SH-SY5Y (cell line): Measurements from ENCODE around the gene KCNG2.

ENCODE experiments used
- GATA2 ChIP-seq: IDR thresholded peaks from 2 replicates; pipeline ENCODE4 v1.6.1; 2011; ENCODE audit warnings: mild to moderate bottlenecking, low read depth, low read length
- GATA3 ChIP-seq: IDR thresholded peaks from 2 replicates; pipeline ENCODE4 v1.6.1; 2011; ENCODE audit warnings: low read depth, mild to moderate bottlenecking, low read length, moderate library complexity

DNA sequence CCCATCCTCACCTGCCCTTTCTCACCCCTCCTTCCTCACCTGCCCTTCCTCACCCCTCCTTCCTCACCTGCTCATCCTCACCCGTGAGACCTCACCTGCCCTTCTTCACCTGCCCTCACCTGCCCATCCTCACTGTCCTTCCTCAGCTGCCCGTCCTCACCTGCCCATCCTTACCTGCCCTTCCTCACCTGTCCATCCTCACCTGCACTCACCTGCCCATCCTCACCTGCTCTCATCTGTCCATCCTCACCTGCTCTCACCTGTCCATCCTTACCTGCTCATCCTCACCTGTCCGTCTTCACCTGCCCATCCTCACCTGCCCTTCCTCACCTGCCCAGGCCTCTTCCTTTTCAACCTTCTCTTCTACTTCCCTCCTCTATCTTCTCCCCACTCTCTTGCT is 34.4 kb downstream of the KCNG2 start:
- TF ChIP-seq GATA2 (no peak), GATA3 (no peak)
